DMS153 treated with DMSO at 0.1 percent for 48 hours (cell line): ENCODE measurements around the gene SMCR8.
A peak's percentile ranks its signal among the peaks of the same experiment; 100 is the strongest.
"Not testable (repeated sequence)": the region's sequence is repeated elsewhere in the genome, so short reads cannot be mapped to it uniquely, and the experiment has no call there.

Experiments used
- DNase-seq: peaks from one replicate; lab custom pipeline; 2025; ENCODE audit not compliant: unreplicated experiment; lab: John Stamatoyannopoulos, UW

SMCR8 gene, protein sequence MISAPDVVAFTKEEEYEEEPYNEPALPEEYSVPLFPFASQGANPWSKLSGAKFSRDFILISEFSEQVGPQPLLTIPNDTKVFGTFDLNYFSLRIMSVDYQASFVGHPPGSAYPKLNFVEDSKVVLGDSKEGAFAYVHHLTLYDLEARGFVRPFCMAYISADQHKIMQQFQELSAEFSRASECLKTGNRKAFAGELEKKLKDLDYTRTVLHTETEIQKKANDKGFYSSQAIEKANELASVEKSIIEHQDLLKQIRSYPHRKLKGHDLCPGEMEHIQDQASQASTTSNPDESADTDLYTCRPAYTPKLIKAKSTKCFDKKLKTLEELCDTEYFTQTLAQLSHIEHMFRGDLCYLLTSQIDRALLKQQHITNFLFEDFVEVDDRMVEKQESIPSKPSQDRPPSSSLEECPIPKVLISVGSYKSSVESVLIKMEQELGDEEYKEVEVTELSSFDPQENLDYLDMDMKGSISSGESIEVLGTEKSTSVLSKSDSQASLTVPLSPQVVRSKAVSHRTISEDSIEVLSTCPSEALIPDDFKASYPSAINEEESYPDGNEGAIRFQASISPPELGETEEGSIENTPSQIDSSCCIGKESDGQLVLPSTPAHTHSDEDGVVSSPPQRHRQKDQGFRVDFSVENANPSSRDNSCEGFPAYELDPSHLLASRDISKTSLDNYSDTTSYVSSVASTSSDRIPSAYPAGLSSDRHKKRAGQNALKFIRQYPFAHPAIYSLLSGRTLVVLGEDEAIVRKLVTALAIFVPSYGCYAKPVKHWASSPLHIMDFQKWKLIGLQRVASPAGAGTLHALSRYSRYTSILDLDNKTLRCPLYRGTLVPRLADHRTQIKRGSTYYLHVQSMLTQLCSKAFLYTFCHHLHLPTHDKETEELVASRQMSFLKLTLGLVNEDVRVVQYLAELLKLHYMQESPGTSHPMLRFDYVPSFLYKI

GRCh38 chr17:18314731-18315561, at the start of gene SMCR8, which contains the start of gene TOP3A:
SMCR8 (plus strand) TSS chr17:18315293; CDS start chr17:18315790, 497 bp downstream.
TOP3A (minus strand) TSS chr17:18314994; CDS start chr17:18314778, 216 bp downstream.
- DNase-seq: peak; percentile 52

- no peak for DNase-seq
These were observed 47.7 kb upstream of the SMCR8 start for GRCh38 chr17:18267366-18267765.

GRCh38 chr17:18267927-18268711, 47.0 kb upstream of the SMCR8 start:
- DNase-seq: no peak

DNA sequence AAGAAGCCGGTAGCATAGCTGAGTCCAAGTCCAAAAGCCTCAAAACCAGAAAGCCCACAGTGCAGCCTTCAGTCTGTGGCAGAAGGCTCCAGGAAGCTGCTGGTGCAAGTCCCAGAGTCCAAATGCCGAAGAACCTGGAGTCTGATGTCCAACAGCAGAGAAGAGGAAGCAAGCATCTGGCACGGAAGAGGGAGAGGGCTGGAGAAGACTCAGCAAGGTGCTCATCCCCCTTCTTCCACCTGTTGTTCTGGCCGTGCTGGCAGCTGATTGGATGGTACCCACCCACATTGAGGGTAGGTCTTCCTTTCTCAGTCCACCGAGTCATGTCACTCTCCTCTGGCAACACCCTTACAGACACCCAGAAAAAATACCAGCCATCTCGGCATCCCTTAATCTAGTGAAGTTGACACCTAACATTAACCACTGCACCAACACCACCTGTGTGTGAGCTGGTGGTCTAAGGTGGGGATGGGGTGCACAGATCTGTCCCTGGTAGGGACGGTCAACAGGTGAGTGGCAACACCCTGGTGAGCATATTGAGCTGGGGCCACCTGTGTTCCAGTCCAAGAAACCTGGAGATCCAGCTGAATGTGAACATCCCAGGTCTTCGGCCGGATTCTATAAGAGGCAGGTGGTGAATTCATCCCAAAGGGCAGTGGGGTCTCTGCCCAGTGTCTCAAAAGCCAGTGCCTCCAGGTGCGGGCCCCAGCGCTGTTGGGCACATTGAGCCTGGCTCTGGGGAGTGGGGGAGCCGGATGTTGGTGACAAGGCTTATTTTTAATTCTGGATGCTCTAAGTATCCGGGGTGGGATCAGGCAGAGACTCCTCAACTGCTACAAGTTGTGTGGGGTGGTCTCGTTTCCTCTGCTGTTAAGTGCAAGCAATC, 44.8 kb upstream of the SMCR8 start:
- no peak for DNase-seq

DNA sequence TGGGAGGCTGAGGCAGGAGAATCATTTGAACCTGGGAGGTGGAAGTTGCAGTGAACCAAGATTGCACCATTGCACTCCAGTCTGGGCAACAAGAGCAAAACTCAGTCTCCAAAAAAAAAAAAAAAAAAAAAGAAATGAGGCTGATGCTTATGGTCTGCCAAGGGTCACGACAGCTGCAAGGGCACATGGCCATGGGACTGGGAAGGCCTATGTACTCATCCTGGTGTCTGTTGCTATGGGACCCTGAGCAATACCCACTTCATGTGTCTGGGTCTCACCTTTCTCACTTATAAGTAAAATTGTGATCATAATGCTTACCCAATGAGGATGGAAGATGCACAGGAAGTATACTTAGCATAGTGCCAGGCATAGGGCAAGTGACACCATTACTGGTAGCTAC, 38.0 kb upstream of the SMCR8 start:
- DNase-seq: no peak

- DNase-seq: no peak
These were observed 36.2 kb upstream of the SMCR8 start for GRCh38 chr17:18278867-18279266.

GRCh38 chr17:18280249-18280648, 34.8 kb upstream of the SMCR8 start:
- no peak for DNase-seq

GRCh38 chr17:18280766-18281371, 34.2 kb upstream of the SMCR8 start:
- DNase-seq: no peak

DNA sequence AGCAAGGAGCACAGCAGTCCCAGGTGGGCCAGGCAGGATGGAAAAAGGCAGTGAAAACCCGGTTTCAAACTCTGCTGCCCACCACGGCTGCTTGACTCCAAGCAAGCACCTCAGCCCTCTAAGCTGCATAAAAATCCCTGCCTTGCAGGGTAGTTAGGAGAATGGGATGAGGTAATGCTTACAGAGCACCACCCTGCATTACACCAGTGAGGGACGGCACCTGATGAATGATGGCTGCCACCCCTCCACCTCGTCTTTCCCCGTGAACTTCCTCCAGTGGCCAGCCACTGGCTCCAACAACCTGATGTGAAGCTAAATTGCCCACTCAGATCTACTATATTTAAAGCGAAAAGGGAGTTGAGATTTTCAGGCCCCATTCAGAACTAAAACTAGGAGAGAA, 33.3 kb upstream of the SMCR8 start:
- no peak for DNase-seq

GRCh38 chr17:18285296-18285695, 29.8 kb upstream of the SMCR8 start:
- no peak for DNase-seq

DNA sequence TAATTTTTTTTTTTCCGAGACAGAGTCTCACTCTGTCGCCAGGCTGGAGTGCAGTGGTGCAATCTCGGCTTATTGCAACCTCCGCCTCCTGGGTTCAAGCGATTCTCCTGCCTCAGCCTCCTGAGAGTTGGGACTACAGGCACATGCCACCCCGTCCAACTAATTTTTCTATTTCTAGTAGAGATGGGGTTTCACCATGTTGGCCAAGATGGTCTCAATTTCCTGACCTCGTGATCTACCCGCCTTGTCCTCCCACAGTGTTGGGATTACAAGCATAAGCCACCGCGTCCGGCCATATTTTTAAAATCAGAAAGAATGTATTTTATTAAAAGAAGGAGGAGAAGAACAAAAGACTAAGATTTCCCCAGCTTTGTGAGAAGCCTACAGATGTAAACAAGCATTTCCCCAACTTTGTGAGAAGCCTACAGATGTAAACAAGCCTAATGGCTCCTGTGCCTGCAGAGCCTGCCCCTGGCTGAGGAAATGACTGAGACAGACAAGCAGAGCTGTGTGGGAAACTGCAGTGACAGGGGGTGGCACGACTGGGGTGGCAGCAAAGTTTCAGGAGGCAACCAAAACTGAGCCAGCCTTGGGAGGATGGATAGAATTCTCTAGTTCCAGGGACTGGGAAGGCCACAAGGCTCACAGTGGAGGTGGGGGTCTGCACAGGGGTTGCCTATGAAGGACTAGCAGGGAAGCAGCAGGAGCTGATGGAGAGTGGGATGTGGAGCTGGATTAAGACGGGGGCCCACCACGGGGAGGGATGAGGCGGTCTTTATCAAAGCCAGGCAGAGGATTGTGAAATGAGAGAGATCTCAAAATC, 23.2 kb upstream of the SMCR8 start:
- no peak for DNase-seq

GRCh38 chr17:18298061-18298460, 17.0 kb upstream of the SMCR8 start:
- DNase-seq: not testable (repeated sequence)

- no peak for DNase-seq
These were observed 14.2 kb upstream of the SMCR8 start for GRCh38 chr17:18300725-18301480.

- not testable (repeated sequence) for DNase-seq
These were observed 11.9 kb upstream of the SMCR8 start for GRCh38 chr17:18303206-18303605.

DNA sequence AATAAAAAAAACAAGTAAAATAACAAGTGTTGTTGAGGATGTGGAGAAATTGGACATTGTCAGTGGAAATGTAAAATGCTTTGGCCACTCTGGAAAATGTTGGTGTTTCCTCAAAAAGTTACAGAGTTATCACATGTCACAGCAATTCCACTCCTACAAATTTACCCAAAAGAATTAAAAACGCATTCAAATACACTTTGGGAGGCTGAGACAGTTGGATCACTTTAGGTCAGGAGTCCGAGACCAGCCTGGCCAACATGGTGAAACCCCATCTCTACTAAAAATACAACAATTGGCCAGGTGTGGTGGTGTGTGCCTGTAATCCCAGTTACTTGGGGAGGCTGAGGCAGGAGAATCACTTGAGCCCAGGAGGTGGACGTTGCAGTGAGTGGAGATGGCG, 5.9 kb upstream of the SMCR8 start:
- no peak for DNase-seq

GRCh38 chr17:18314059-18314730, 898 bp upstream of the SMCR8 start:
- no peak for DNase-seq

GRCh38 chr17:18315562-18315922, 449 bp downstream of the SMCR8 start:
- no peak for DNase-seq
